ENCODE measurements around the gene VPS37C. TPM values are rescaled to one million over a fixed set of nuclear protein-coding genes. Genes with fewer than 3 reads are reported as not detected.

The VPS37C gene
- polyA plus RNA-seq, 2 donors: 14.7 to 18.6 TPM

DNA sequence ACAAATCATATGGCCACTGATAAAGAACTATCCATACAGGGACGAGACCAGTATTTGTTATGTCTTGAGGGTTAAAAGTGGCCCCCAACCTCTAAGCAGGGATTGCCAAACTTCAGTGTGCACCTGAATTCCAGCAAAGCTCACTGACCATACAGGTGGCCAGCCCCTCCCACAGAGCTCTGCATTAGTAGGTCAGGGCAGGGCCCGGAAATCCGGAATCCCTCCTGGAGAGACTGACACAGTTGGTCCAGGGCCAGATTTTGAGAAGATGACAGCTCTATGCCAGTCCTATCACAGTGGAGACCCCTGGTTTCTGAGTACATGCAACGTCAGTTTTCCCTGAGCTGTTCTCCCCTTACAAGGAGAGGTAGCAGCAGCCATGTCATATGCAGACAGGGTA lies 20.8 kb downstream of the VPS37C start:
- Histone ChIP-seq H3K9me3 (ENCODE audit: control insufficient read depth in 2 of 2, insufficient read depth in 1 of 2, low read depth in 1 of 2, low read length in 1 of 2) (no peaks in the 10 kb centered on the region), H3K4me3 (ENCODE audit: low read depth in 1 of 2, low read length in 2 of 2) (peak overlapping the region in 1 of 2 donors; percentile 1), H3K27ac (ENCODE audit: low read depth in 2 of 2, low read length in 1 of 2) (no peak overlapping the region), H3K36me3 (ENCODE audit: control insufficient read depth in 2 of 2, insufficient read depth in 2 of 2, low read length in 1 of 2) (peaks cover 0 to 7% of the 10 kb centered on the region in 2 donors), H3K27me3 (ENCODE audit: control insufficient read depth in 1 of 2, insufficient read depth in 2 of 2, low read length in 2 of 2) (no peaks in the 10 kb centered on the region), H3K4me1 (ENCODE audit: control insufficient read depth in 2 of 2, insufficient read depth in 2 of 2, low read length in 1 of 2) (peaks cover 3 to 7% of the 10 kb centered on the region in 2 donors)
- WGBS, 2 donors: 71 to 81% methylated on average over 4 of the region's 4 CpGs

DNA sequence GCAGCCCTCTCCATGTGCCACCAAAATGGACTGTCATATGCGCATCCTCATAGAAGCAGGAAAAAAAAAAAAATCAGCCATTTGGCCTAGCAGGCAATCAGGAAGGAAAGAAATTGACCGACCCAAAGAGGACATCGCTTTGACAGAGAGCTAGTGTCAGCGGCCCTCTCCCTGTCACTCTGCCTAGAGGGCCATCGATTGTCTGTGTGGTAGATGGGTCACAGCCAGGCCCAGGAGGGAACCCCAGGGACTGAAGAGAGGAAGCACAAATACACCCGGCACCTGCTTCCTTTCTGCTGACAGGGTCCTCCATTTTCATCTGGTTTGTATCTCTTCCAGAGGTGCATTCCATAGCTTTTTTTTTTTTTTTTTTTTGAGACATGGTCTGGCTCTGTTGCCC lies 21.8 kb downstream of the VPS37C start:
- Histone ChIP-seq H3K27ac (ENCODE audit: low read depth in 2 of 2, low read length in 1 of 2) (no peak overlapping the region), H3K27me3 (ENCODE audit: control insufficient read depth in 1 of 2, insufficient read depth in 2 of 2, low read length in 2 of 2) (no peaks in the 10 kb centered on the region), H3K9me3 (ENCODE audit: control insufficient read depth in 2 of 2, insufficient read depth in 1 of 2, low read depth in 1 of 2, low read length in 1 of 2) (no peaks in the 10 kb centered on the region), H3K4me3 (ENCODE audit: low read depth in 1 of 2, low read length in 2 of 2) (no peak overlapping the region), H3K4me1 (ENCODE audit: control insufficient read depth in 2 of 2, insufficient read depth in 2 of 2, low read length in 1 of 2) (peaks cover 3 to 7% of the 10 kb centered on the region in 2 donors), H3K36me3 (ENCODE audit: control insufficient read depth in 2 of 2, insufficient read depth in 2 of 2, low read length in 1 of 2) (peaks cover 0 to 12% of the 10 kb centered on the region in 2 donors)
- WGBS, 2 donors: 70 to 76% methylated on average over 6 of the region's 6 CpGs

DNA sequence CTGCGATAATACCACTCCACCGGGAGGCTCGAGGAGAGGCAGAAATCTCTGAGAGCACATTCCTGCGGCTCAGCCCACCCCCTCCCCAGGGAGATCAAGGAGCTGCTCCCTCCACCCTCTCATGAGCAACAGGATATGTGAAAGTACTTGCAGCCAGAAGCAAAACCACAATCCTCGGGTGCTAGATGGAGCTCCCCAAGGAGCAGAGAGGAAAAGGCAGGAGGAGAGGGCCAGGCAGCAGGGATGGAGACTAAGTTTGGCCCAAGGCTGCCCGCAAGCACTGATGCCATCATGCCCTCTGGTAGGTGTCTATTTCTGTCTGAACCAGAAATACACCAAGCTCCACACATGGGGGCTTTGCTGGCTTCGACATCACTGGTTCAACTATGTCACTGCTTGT lies 22.3 kb downstream of the VPS37C start:
- H3K36me3 ChIP-seq (ENCODE audit: control insufficient read depth in 2 of 2, insufficient read depth in 2 of 2, low read length in 1 of 2): peaks cover 0 to 16% of the 10 kb centered on the region in 2 donors
- H3K4me1 ChIP-seq (ENCODE audit: control insufficient read depth in 2 of 2, insufficient read depth in 2 of 2, low read length in 1 of 2): peaks cover 3 to 7% of the 10 kb centered on the region in 2 donors
- no peak overlapping the region for H3K27ac ChIP-seq (ENCODE audit: low read depth in 2 of 2, low read length in 1 of 2)
- no peak overlapping the region for H3K4me3 ChIP-seq (ENCODE audit: low read depth in 1 of 2, low read length in 2 of 2)
- H3K27me3 ChIP-seq (ENCODE audit: control insufficient read depth in 1 of 2, insufficient read depth in 2 of 2, low read length in 2 of 2): no peaks in the 10 kb centered on the region
- 56 to 69% methylated on average over 7 of the region's 7 CpGs for WGBS, 2 donors
- H3K9me3 ChIP-seq (ENCODE audit: control insufficient read depth in 2 of 2, insufficient read depth in 1 of 2, low read depth in 1 of 2, low read length in 1 of 2): no peaks in the 10 kb centered on the region

DNA sequence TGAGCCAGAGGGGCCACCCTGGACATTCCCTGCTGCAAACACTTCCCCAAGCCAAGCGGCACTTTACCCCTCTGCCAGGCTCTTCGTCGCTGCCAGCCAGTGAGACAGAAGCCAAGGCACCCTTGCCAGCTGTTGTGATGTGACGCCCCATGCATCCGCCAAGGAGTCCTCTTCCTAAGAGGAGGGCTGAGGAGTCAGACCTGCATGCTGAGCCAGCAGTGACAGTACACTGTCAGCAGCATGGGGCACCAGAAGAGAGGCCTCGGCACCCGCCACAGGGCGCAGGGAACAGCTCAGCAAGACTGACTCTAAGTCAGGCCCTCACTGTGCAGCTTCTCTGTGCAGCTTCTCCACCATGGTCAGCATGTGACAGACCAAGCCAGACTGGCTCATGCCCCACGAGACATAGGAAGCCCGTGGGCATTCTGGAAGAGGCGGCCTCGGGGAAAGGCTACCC lies 26.4 kb downstream of the VPS37C start:
- H3K27me3 ChIP-seq (ENCODE audit: control insufficient read depth in 1 of 2, insufficient read depth in 2 of 2, low read length in 2 of 2): no peaks in the 10 kb centered on the region
- H3K9me3 ChIP-seq (ENCODE audit: control insufficient read depth in 2 of 2, insufficient read depth in 1 of 2, low read depth in 1 of 2, low read length in 1 of 2): no peaks in the 10 kb centered on the region
- 72 to 74% methylated on average over 12 of the region's 12 CpGs for WGBS, 2 donors
- H3K4me3 ChIP-seq (ENCODE audit: low read depth in 1 of 2, low read length in 2 of 2): no peak overlapping the region
- peaks cover 0 to 3% of the 10 kb centered on the region in 2 donors for H3K4me1 ChIP-seq (ENCODE audit: control insufficient read depth in 2 of 2, insufficient read depth in 2 of 2, low read length in 1 of 2)
- peaks cover 5 to 39% of the 10 kb centered on the region in 2 donors for H3K36me3 ChIP-seq (ENCODE audit: control insufficient read depth in 2 of 2, insufficient read depth in 2 of 2, low read length in 1 of 2)
- H3K27ac ChIP-seq (ENCODE audit: low read depth in 2 of 2, low read length in 1 of 2): no peak overlapping the region

DNA sequence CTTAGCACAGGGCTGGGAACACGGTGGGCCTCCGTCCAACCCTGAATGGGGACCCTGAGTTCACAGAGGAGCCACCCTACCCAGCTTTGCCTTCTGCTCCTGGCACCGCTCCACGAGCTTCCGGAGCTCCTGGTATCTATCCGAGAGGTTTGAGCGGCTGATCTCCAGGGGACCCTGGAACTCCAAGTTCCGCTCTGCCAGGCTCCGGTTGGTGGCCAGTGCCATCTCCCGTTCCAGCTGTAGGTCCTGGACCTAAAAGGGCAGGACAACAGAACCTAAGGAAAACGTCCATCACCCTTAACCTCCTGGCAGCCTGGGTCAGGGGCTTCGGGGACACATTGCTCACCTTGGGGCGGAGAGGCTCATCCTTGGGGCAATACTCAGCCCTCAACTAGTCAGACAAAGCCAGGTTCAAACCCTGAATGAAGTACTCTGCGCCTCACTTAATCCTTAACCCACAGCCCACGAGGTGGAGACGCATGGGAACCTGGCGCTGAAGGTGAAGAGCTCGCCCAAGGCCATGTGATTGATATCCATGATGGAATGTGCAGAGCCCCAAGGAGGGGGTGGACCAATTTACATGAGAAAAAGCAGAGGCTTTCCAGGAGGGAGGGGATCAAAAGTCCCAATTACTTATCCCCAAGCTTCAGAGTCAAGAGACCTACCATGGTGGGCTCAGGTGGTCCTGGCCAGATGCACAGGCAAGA lies 27.1 kb downstream of the VPS37C start:
- 81 to 86% methylated on average over 18 of the region's 18 CpGs for WGBS, 2 donors
- Histone ChIP-seq H3K36me3 (ENCODE audit: control insufficient read depth in 2 of 2, insufficient read depth in 2 of 2, low read length in 1 of 2) (peaks cover 5 to 39% of the 10 kb centered on the region in 2 donors), H3K27me3 (ENCODE audit: control insufficient read depth in 1 of 2, insufficient read depth in 2 of 2, low read length in 2 of 2) (no peaks in the 10 kb centered on the region), H3K27ac (ENCODE audit: low read depth in 2 of 2, low read length in 1 of 2) (no peak overlapping the region), H3K4me1 (ENCODE audit: control insufficient read depth in 2 of 2, insufficient read depth in 2 of 2, low read length in 1 of 2) (peaks cover 3 to 4% of the 10 kb centered on the region in 2 donors), H3K9me3 (ENCODE audit: control insufficient read depth in 2 of 2, insufficient read depth in 1 of 2, low read depth in 1 of 2, low read length in 1 of 2) (no peaks in the 10 kb centered on the region), H3K4me3 (ENCODE audit: low read depth in 1 of 2, low read length in 2 of 2) (no peak overlapping the region)

DNA sequence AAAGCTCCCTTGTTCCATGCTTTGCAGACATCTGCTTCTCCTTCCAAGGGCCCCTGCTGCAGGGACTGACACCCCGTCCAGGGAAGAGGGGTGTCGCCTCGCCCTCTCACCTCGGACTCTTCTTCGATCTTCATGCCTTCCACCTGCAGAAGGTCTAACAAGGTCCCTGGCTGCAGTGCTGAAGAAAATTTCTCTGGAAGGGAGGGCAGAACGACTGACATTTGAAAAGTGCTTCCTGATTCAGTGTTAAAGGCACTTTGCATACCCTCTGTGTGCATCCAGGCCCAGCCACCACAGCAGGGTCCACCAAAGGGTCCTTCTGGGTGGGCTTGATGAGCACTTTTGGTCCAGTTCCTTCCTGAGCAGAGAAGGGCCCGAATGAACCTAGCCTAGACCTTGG lies 28.1 kb downstream of the VPS37C start:
- Histone ChIP-seq H3K36me3 (ENCODE audit: control insufficient read depth in 2 of 2, insufficient read depth in 2 of 2, low read length in 1 of 2) (peaks cover 5 to 35% of the 10 kb centered on the region in 2 donors), H3K4me1 (ENCODE audit: control insufficient read depth in 2 of 2, insufficient read depth in 2 of 2, low read length in 1 of 2) (peaks cover 3 to 4% of the 10 kb centered on the region in 2 donors), H3K9me3 (ENCODE audit: control insufficient read depth in 2 of 2, insufficient read depth in 1 of 2, low read depth in 1 of 2, low read length in 1 of 2) (no peaks in the 10 kb centered on the region), H3K27ac (ENCODE audit: low read depth in 2 of 2, low read length in 1 of 2) (no peak overlapping the region), H3K4me3 (ENCODE audit: low read depth in 1 of 2, low read length in 2 of 2) (no peak overlapping the region), H3K27me3 (ENCODE audit: control insufficient read depth in 1 of 2, insufficient read depth in 2 of 2, low read length in 2 of 2) (no peaks in the 10 kb centered on the region)
- WGBS, 2 donors: 91% methylated on average over 7 of the region's 7 CpGs

DNA sequence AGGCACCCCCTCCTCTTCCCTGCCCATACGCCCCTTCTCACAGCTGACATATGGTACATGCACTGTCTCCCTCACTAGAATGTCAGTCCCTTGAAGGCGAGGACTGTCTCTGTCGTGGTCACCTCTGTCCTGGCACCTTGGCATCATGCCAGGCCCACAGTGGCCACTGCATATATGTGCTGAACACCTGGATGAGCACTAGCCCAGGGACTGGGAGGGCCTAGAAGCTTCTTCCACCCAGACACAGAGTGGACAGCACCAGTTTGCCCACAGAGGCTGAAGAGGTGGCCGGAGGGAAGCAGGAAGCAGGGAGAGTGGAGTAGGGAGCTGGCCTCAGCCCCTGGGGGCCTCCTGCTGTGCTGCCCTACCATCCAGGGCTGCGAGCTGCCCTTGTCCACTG lies 28.6 kb downstream of the VPS37C start:
- 86 to 89% methylated on average over 5 of the region's 5 CpGs for WGBS, 2 donors
- Histone ChIP-seq H3K36me3 (ENCODE audit: control insufficient read depth in 2 of 2, insufficient read depth in 2 of 2, low read length in 1 of 2) (peaks cover 5 to 38% of the 10 kb centered on the region in 2 donors), H3K27ac (ENCODE audit: low read depth in 2 of 2, low read length in 1 of 2) (no peak overlapping the region), H3K4me1 (ENCODE audit: control insufficient read depth in 2 of 2, insufficient read depth in 2 of 2, low read length in 1 of 2) (peaks cover 3 to 4% of the 10 kb centered on the region in 2 donors), H3K4me3 (ENCODE audit: low read depth in 1 of 2, low read length in 2 of 2) (no peak overlapping the region), H3K27me3 (ENCODE audit: control insufficient read depth in 1 of 2, insufficient read depth in 2 of 2, low read length in 2 of 2) (no peaks in the 10 kb centered on the region), H3K9me3 (ENCODE audit: control insufficient read depth in 2 of 2, insufficient read depth in 1 of 2, low read depth in 1 of 2, low read length in 1 of 2) (no peaks in the 10 kb centered on the region)

DNA sequence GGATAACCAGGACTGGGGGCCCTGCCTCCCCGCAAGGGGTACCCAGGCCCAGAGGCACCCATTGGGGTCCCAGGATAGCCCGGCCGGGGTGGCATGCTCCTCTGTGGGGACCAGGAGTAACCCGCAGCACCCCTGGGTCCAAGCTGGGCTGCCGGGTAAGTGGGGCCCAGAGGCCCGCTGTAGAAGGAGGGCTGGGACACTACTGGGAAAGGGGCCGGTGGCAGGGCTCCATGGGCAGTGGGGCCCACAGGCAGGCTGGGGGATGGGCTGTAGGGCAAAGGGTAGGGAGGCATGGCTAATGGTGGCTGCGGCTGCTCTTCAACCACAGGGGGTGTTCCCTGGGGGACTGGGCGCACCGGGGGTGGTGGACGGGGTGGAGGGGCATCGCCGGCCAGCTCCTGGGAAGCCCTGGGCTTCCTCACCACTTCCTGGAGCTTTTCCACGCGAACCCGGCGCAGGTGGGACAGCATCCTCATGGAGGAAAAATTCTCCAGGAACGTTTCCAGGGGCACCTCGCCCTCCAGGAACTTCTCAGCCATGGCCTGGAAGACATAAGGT lies 29.1 kb downstream of the VPS37C start:
- Histone ChIP-seq H3K27ac (ENCODE audit: low read depth in 2 of 2, low read length in 1 of 2) (no peak overlapping the region), H3K36me3 (ENCODE audit: control insufficient read depth in 2 of 2, insufficient read depth in 2 of 2, low read length in 1 of 2) (peaks cover 5 to 38% of the 10 kb centered on the region in 2 donors)
- WGBS, 2 donors: 94 to 95% methylated on average over 17 to 19 of the region's 19 CpGs

DNA sequence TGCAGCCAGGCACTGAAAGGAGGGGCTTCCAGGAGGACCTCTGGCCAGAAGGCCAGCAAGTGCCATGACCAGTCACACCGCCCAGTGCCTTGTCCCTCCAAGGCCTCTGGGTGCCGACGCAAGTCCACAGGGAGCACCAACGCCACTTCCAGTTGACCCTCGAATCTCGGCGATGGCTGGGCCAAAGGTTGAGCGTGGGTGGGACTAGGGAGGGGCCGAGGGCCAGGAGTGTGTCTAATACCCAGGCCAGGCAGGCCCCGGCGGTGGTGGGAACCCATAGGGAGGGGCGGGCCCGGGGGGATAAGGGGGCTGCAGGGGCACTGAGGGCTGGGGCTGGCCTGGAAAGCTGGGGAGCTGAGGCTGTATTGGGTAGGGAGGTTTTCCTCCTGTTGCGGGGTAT lies 29.6 kb downstream of the VPS37C start:
- Histone ChIP-seq H3K4me1 (ENCODE audit: control insufficient read depth in 2 of 2, insufficient read depth in 2 of 2, low read length in 1 of 2) (peaks cover 3 to 4% of the 10 kb centered on the region in 2 donors), H3K9me3 (ENCODE audit: control insufficient read depth in 2 of 2, insufficient read depth in 1 of 2, low read depth in 1 of 2, low read length in 1 of 2) (no peaks in the 10 kb centered on the region), H3K27me3 (ENCODE audit: control insufficient read depth in 1 of 2, insufficient read depth in 2 of 2, low read length in 2 of 2) (no peaks in the 10 kb centered on the region), H3K4me3 (ENCODE audit: low read depth in 1 of 2, low read length in 2 of 2) (no peak overlapping the region), H3K27ac (ENCODE audit: low read depth in 2 of 2, low read length in 1 of 2) (no peak overlapping the region), H3K36me3 (ENCODE audit: control insufficient read depth in 2 of 2, insufficient read depth in 2 of 2, low read length in 1 of 2) (peaks cover 5 to 38% of the 10 kb centered on the region in 2 donors)
- WGBS, 2 donors: 77 to 89% methylated on average over 14 of the region's 14 CpGs

More for the DNA sequence above, 29.1 kb downstream of the VPS37C start:
- no peaks in the 10 kb centered on the region for H3K27me3 ChIP-seq (ENCODE audit: control insufficient read depth in 1 of 2, insufficient read depth in 2 of 2, low read length in 2 of 2)
- peaks cover 3 to 4% of the 10 kb centered on the region in 2 donors for H3K4me1 ChIP-seq (ENCODE audit: control insufficient read depth in 2 of 2, insufficient read depth in 2 of 2, low read length in 1 of 2)
- no peaks in the 10 kb centered on the region for H3K9me3 ChIP-seq (ENCODE audit: control insufficient read depth in 2 of 2, insufficient read depth in 1 of 2, low read depth in 1 of 2, low read length in 1 of 2)
- H3K4me3 ChIP-seq (ENCODE audit: low read depth in 1 of 2, low read length in 2 of 2): no peak overlapping the region

Measured in esophagus (tissue), 2 donors.